ENCODE measurements around the gene VCAN. TPM values are rescaled to one million over a fixed set of nuclear protein-coding genes. Genes with fewer than 3 reads are reported as not detected.

VCAN gene
- polyA plus RNA-seq, 2 of the 4 experiments (the other 2 are of a cell fraction) = 26.0 to 42.0 TPM

DNA sequence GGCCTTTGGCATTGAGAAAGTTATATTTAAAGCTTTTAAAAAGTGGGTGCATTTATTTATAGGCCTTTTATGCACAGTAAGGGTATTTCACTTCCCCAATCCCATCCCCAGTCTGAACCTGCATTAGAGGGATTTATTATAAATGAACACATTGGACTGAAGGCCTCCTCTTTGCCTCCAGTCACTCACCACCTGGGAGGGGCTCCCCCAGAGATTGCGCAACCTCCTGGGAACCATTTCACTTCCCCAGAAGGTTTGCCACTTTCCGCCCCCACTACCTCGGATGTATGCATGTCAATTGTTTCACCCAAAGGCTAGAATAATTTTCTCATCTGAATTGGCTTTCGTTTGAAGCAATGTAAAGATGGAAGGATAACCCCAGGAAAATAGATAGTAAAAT, 29.8 kb upstream of the VCAN start:
- ATAC-seq (no peak), DNase-seq (ENCODE audit: low read depth in 1 of 2, low spot score in 1 of 2) (no peak), FAIRE-seq (no peak)
- Histone ChIP-seq H3K4me1 (no peaks in the 10 kb centered on the region), H3K27ac (no peak overlapping the region), H3K9me3 (no peaks in the 10 kb centered on the region), H3K4me3 (no peak overlapping the region), H3K4me2 (no peak overlapping the region)
- POLR2A ChIA-PET = no interaction called here
- TF ChIP-seq HEYL (CRISPR knock-in tag; IDR thresholded peaks at IDR 0.05) (no peak), CEBPB (IDR thresholded peaks at IDR 0.05) (peak; percentile 71 to 82; a peak in 3 of 4 replicates)
- CTCF ChIA-PET = interaction anchor here (1.0 kb wide), 1 partner anchor 12 kb away, joined by 3 read pairs; no protein-coding TSS in a partner anchor
- WGBS (ENCODE audit: missing lambda C conversion rate) = 63% methylated on average over 4 of the region's 4 CpGs

DNA sequence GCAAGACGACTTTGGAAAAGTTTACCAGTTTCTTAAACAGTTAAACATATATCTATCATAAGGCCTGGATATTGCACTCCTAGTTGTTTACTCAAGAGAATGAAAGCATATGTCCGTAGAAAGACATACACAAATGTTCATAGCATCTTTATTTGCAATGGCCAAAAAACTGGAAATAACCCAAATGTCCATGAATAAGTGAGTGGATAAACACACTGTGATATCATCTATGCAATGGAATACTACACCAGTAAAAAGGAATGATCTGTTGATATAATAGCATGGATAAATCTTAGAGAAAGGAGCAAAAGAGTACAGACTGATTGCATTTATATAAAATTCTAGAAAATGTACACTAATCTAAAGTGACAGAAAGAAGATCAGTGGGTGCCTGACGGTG, 28.0 kb upstream of the VCAN start:
- Histone ChIP-seq H3K4me3 (no peak overlapping the region), H3K9me3 (no peaks in the 10 kb centered on the region), H3K4me2 (no peak overlapping the region), H3K4me1 (no peaks in the 10 kb centered on the region), H3K27ac (no peak overlapping the region)
- no peak for DNase-seq (ENCODE audit: low read depth in 1 of 2, low spot score in 1 of 2)
- WGBS (ENCODE audit: missing lambda C conversion rate) = 58% methylated on average over 3 of the region's 3 CpGs
- no peak for ATAC-seq
- CTCF ChIA-PET = interaction anchor here (1.5 kb wide), 1 partner anchor 1091 kb away, joined by 3 read pairs; no protein-coding TSS in a partner anchor
- POLR2A ChIA-PET = no interaction called here
- TF ChIP-seq HOXA7 (CRISPR knock-in tag; IDR thresholded peaks at IDR 0.05) = no peak
- no peak for TF ChIP-seq RFX5 (IDR thresholded peaks at IDR 0.05)
- no peak for TF ChIP-seq TFCP2L1 (CRISPR knock-in tag; IDR thresholded peaks at IDR 0.05)
- TF ChIP-seq MAZ (IDR thresholded peaks at IDR 0.05; ENCODE audit: borderline replicate concordance, low read depth, low read length) = no peak
- no peak for TF ChIP-seq JUNB (IDR thresholded peaks at IDR 0.05)
- TF ChIP-seq MYC (IDR thresholded peaks at IDR 0.05; ENCODE audit: borderline replicate concordance, low read length) = no peak
- TF ChIP-seq JUN (IDR thresholded peaks at IDR 0.05) = no peak
- no peak for TF ChIP-seq NPAS2 (CRISPR knock-in tag; IDR thresholded peaks at IDR 0.05; ENCODE audit: borderline replicate concordance)
- no peak for TF ChIP-seq KDM1A (IDR thresholded peaks at IDR 0.05; ENCODE audit: low read depth)
- no peak for TF ChIP-seq CBX8 (IDR thresholded peaks at IDR 0.05)
- TF ChIP-seq SMC3 (IDR thresholded peaks at IDR 0.05) = no peak
- no peak for TF ChIP-seq CHD4 (IDR thresholded peaks at IDR 0.05; ENCODE audit: borderline replicate concordance)
- TF ChIP-seq, protein P1, sequence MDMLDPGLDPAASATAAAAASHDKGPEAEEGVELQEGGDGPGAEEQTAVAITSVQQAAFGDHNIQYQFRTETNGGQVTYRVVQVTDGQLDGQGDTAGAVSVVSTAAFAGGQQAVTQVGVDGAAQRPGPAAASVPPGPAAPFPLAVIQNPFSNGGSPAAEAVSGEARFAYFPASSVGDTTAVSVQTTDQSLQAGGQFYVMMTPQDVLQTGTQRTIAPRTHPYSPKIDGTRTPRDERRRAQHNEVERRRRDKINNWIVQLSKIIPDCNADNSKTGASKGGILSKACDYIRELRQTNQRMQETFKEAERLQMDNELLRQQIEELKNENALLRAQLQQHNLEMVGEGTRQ (IDR thresholded peaks at IDR 0.05) = no peak
- no peak for TF ChIP-seq RAD21 (conservative IDR thresholded peaks at IDR 0.05 in 1 of 2, IDR thresholded peaks at IDR 0.05 in 1 of 2)
- TF ChIP-seq HOXB13 (CRISPR knock-in tag; IDR thresholded peaks at IDR 0.05; ENCODE audit: low read depth) = no peak
- no peak for TF ChIP-seq CBX2 (IDR thresholded peaks at IDR 0.05; ENCODE audit: borderline replicate concordance, low read depth)
- no peak for FAIRE-seq

DNA sequence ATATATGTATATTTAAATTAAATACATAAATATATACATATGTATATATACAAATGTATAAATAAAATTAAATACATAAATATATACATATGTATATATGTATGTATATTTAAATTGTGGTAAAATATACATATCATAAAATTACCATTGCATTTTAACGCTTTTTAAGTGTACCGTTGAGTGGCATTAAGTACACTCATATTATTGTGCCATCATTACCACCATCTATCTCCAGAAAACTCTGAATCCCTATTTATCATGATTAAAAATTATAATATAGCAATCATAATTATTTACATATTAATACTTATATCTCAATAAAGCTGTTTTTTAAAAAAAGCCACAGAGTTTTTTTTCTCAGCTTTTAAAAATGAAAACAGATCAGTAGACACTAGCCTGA, 27.1 kb upstream of the VCAN start:
- ATAC-seq (no peak), DNase-seq (ENCODE audit: low read depth in 1 of 2, low spot score in 1 of 2) (no peak), FAIRE-seq (no peak)
- POLR2A ChIA-PET = no interaction called here
- H3K4me2 ChIP-seq = no peak overlapping the region
- no peaks in the 10 kb centered on the region for H3K9me3 ChIP-seq
- no peaks in the 10 kb centered on the region for H3K4me1 ChIP-seq
- H3K4me3 ChIP-seq = no peak overlapping the region
- no peak for TF ChIP-seq RNF2 (IDR thresholded peaks at IDR 0.05; ENCODE audit: borderline replicate concordance, low read depth)
- no peak for TF ChIP-seq RFX5 (IDR thresholded peaks at IDR 0.05)
- TF ChIP-seq NPAS2 (CRISPR knock-in tag; IDR thresholded peaks at IDR 0.05; ENCODE audit: borderline replicate concordance) = no peak
- TF ChIP-seq HOXB13 (CRISPR knock-in tag; IDR thresholded peaks at IDR 0.05; ENCODE audit: low read depth) = no peak
- TF ChIP-seq, protein P2, sequence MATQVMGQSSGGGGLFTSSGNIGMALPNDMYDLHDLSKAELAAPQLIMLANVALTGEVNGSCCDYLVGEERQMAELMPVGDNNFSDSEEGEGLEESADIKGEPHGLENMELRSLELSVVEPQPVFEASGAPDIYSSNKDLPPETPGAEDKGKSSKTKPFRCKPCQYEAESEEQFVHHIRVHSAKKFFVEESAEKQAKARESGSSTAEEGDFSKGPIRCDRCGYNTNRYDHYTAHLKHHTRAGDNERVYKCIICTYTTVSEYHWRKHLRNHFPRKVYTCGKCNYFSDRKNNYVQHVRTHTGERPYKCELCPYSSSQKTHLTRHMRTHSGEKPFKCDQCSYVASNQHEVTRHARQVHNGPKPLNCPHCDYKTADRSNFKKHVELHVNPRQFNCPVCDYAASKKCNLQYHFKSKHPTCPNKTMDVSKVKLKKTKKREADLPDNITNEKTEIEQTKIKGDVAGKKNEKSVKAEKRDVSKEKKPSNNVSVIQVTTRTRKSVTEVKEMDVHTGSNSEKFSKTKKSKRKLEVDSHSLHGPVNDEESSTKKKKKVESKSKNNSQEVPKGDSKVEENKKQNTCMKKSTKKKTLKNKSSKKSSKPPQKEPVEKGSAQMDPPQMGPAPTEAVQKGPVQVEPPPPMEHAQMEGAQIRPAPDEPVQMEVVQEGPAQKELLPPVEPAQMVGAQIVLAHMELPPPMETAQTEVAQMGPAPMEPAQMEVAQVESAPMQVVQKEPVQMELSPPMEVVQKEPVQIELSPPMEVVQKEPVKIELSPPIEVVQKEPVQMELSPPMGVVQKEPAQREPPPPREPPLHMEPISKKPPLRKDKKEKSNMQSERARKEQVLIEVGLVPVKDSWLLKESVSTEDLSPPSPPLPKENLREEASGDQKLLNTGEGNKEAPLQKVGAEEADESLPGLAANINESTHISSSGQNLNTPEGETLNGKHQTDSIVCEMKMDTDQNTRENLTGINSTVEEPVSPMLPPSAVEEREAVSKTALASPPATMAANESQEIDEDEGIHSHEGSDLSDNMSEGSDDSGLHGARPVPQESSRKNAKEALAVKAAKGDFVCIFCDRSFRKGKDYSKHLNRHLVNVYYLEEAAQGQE (IDR thresholded peaks at IDR 0.05) = no peak
- TF ChIP-seq RAD21 (conservative IDR thresholded peaks at IDR 0.05 in 1 of 2, IDR thresholded peaks at IDR 0.05 in 1 of 2) = no peak
- CTCF ChIA-PET = no interaction called here
- WGBS (ENCODE audit: missing lambda C conversion rate) = 42% methylated on average over 2 of the region's 2 CpGs
- no peak overlapping the region for H3K27ac ChIP-seq
